Glomerular endothelial cell (primary cell): Measurements from ENCODE around the gene VASH2. TPM values are rescaled to one million over a fixed set of nuclear protein-coding genes. Genes with fewer than 3 reads are reported as not detected.

Experiments used
- DNase-seq: peaks from one replicate; pipeline ENCODE4 v3.0.0-alpha.2; 2011; ENCODE audit warnings: low read depth, low spot score; ENCODE audit errors: extremely low read depth
- total RNA-seq: library from RNA; depleted of rRNA; stranded (reverse); fragments of >200 nt; gene quantifications from 2 replicates; pipeline ENCODE4 v1.2.3, GENCODE V29; 2015

The VASH2 gene
- total RNA-seq, 1 donor from 2014 or later = 0.76 TPM

DNA sequence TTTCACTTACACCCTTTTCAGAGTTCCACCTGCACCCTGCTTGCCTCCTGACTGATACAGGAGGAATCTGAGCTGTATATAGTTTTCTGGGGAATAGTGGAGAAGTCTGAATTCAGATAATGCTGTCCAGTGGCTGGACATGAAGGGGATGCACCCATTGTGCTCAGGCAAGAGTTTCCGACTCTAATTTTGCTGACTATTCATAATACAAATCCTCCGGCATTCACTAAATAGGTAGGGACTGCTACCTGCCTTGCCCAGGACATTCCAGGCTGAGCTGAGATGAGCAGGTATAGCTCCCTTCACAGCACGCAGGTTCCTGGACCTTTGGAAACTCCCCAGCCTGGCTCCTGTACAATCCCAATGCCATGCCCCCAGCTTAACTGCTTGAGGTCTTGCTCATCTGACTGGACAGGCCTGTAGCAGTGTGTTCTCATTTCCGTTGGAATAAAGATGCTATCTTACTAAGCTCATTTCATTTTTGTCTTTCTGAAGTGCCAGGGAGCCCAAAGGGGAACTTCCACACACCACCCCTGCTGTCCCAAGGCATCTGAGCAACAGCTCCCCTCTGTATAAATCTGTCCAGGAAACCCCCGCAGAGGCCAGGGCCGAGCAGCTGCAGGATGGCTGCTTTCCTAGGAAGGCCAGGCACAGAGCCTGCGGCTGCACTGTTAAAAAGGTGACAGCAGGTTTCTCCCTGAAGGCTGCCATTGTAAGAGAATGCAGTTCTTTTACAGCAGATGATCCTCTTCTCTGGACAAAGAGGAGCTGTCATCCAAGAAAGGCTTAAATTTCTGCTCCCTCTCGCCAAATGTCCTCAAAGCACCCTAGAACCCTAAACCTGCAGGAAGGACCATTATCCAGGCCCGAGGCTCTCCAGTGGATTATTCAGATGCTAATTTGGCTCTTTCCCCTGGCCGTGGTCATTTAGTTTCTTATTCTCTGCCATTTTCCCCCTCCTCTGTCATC, 21.7 kb upstream of the VASH2 start:
- no peak for DNase-seq

- DNase-seq = no peak
These were observed 19.2 kb upstream of the VASH2 start for GRCh38 chr1:212930986-212931678.

- no peak for DNase-seq
These were observed 16.4 kb upstream of the VASH2 start for GRCh38 chr1:212933815-212934471.

GRCh38 chr1:212935387-212935981, 14.9 kb upstream of the VASH2 start:
- DNase-seq = no peak

GRCh38 chr1:212937034-212937433, 13.3 kb upstream of the VASH2 start:
- no peak for DNase-seq

DNA sequence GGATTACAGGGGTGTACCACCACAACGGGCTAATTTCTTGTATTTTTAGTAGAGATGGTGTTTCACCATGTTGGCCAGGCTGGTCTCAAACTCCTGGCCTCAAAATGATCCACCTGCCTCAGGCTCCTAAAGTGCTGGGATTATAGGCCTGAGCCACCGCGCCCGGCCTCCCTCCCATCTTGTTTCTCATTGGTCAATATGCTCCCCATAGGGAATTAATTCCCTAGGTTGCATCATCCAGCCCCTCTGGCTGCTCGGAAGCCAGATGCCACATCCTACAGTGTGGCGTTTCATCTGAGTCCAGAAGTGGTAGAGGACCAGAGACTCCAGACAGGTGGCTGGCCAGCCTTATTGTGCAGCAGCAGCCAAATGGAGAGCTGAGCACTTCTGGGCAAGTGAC, 11.5 kb upstream of the VASH2 start:
- no peak for DNase-seq

GRCh38 chr1:212941452-212941851, 8.9 kb upstream of the VASH2 start:
- no peak for DNase-seq

DNA sequence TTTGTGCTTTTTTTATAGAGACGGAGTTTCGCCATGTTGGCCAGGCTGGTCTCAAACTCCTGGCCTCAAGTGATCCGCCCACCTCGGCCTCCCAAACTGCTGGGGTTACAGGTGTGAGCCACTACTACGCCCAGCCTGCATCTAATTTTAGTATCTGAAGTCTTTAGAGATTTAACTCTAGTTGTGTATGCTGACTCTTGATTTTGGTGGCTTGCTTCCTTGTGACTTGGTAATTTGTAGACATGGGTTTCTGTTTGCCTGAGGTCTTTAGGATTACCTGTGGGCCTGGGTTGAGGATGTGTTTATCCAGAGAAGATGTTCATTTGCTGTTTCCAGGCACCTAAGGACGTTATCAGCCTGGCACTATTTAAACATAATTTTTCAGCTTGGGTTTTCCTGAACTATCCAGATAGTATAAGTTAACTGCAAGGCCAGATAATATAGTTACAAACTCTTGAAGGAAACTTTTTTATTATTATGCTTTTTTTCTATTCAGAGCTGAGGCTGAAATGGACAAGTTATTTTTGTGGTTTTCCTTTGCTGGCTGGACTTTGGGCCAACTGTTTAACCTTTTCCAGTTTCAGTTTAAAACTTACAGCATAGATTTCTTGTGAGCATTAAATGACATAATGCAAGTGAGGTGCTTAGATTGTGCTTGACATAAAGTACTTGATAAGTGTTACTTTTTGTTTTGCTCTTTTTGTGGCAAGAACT, 7.5 kb upstream of the VASH2 start:
- DNase-seq = no peak

DNA sequence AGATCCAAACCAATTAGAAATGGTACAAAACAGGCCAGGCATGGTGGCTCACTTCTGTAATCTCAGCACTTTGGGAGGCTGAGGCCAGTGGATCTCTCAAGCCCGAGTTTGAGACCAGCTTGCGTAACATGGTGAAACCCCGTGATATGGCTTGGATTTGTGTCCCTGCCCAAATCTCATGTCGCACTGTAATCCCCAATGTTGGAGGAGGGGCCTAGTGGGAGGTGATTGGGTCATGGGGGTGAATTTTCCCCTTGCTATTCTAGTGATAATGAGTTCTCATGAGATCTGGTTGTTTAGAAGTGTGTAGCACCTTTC, 7.0 kb upstream of the VASH2 start:
- DNase-seq = no peak

DNA sequence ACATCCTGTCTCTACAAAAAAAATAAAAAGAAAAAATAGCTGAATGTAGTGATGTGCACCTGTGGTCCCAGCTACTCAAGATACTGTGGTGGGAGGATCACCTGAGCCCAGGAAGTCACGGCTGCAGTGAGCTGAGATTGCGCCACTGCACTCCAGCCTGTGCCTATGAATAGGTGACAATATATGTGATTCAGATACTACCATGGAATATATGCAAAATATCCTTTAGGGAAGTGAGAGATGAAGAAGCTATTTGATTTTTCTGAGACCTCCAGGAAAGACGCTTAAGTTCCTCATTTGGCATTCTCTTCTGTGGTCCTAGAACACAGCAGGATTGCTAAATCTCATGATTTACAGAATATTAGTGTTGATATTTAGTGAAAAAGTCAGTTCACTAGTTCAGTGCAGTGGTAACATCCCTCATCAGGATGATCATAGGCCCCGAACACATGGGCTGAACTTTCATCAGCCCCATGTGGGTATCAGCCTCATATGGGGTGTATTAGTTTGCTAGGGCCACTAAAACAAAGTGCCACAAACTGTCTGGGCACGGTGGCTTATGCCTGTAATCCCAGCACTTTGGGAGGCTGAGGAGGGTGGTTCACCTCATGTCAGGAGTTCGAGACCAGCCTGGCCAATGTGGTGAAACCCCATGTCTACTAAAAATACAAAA, 6.0 kb upstream of the VASH2 start:
- no peak for DNase-seq

- no peak for DNase-seq
These were observed 5.3 kb upstream of the VASH2 start for GRCh38 chr1:212945056-212945455.

DNA sequence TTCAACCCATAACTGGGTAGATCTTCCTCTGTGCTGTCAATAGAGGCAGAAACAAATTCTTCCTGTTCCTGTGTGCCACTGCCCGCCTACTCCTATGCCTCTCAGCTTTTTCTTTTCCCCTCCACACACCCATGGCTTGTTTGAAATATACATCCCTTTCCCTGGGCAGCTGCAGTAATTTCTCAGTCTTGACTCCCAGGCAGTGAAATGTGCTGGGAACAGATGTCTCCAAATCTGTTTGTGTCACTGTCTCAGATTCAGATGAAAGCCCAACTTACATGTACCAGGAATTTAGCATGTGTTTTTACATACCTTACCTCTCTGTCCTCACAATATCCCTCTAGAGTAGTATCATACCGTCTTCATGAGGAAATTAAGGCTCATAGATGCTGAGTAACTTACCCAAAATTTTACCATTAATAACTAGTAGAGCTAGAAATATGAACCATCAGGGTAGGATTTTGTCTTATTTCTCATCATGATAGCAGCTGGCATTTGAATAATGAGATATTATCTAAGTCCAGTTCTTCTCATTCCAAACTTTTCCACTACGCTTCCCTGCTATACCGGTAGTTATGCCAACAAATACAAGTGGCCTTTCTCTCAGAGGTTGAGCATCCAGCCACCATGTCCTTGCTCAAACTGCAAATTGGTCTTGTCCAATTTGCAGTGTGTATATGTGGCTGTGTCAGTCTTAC, 4.7 kb upstream of the VASH2 start:
- no peak for DNase-seq

GRCh38 chr1:212946872-212947271, 3.5 kb upstream of the VASH2 start:
- no peak for DNase-seq

GRCh38 chr1:212949771-212950170, 570 bp upstream of the VASH2 start:
- DNase-seq = no peak

GRCh38 chr1:212951126-212951946, 995 bp downstream of the VASH2 start:
- no peak for DNase-seq

DNA sequence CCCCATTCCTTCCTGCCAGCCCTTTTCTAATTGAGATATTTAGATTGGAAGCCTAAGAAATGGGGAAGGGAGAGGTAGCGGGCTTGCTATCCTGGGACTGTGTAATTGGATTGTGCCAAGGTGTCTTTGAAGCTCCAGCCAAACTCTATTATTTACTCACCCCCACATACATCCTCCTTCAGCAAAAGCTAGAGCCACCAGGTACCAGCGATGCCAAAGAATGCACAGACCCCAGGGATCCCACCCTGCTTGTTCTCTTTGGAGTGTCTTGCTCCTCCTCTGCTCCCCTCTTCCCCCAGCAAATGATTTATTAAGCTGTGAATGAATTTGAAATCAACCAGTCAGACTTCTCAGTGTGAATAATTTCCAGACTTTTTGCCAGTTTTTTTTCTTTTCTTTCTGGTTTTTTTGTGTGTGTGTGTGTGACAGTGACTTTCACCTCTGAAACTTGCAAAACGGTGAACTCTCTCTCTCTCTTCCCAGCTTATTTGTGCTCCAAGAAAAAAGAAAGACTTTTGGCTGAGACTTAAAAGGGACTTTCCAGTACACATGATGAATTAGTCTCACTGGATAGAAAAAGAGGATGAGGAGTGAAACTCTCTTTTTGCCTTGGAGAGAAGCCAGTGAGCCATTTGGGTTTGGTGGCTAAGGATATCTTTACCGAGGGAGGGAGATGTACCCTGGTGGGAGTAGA, 1.8 kb downstream of the VASH2 start:
- DNase-seq = no peak

DNA sequence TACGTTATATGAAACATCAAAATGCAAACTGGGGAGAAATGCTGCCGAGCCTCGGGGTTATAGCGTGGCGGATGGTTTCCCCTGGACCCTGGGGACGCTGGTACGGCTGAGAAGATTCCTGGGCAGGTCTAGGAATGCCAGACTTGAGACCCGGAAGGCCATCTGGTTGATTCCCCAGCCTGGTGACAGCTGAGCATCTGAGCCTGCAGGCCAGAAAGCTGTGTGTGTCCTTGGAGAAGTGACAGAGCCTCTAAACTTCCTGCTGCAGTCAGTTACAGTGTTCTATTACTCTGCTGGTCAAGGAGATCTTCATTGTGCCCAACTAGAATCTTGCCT, 2.3 kb downstream of the VASH2 start:
- no peak for DNase-seq

DNA sequence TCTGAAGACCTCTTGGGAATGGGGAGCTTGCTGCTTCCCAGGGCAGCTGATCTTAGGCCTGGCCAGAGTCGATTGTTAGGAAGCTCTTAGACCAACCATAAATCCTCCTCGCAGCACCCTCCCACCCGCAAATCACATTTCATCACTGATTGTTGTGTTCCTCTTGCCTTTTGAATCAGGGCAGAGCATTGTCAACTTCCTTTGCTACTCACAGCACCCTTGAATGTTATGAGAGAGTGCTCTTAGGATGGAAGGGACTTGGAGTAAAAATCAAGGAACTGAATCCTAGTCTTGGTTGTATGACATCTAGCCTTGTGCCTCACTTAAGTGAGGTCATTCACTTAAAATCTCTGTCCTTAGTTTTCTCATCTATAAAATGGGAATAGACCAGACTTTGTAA, 3.0 kb downstream of the VASH2 start:
- DNase-seq = no peak
